HFFc6 (cell line): Measurements from ENCODE around the gene NDUFB10. TPM values are rescaled to one million over a fixed set of nuclear protein-coding genes. Genes with fewer than 3 reads are reported as not detected.
A peak's percentile ranks its signal among the peaks of the same experiment; 100 is the strongest.

ENCODE experiments used
- DNase-seq: peaks from one replicate; pipeline ENCODE4 v3.0.0-alpha.2; 2018
- H3K27ac Mint-ChIP-seq: 2 replicates; pipeline ENCODE4 v1.8.0; 2020; ENCODE audit warnings: mild to moderate bottlenecking, mixed read lengths
- H3K27me3 Mint-ChIP-seq: 2 replicates; pipeline ENCODE4 v1.8.0; 2021; ENCODE audit warnings: mild to moderate bottlenecking, moderate library complexity, mixed read lengths; ENCODE audit not compliant: insufficient read depth
- H3K36me3 Mint-ChIP-seq: 2 replicates; pipeline ENCODE4 v1.8.0; 2021; ENCODE audit warnings: low read depth, mixed read lengths
- H3K4me1 Mint-ChIP-seq: 2 replicates; pipeline ENCODE4 v1.8.0; 2020; ENCODE audit warnings: low read depth, mixed read lengths
- H3K4me3 Mint-ChIP-seq: 2 replicates; pipeline ENCODE4 v1.8.0; 2020; ENCODE audit warnings: mild to moderate bottlenecking, moderate library complexity, mixed read lengths
- H3K9me3 Mint-ChIP-seq: 2 replicates; pipeline ENCODE4 v1.8.0; 2020; ENCODE audit warnings: mild to moderate bottlenecking, mixed read lengths
- total RNA-seq, 6 experiments: library from RNA; stranded (reverse); fragmentation: NEBNext Ultra II Directional; extraction: Animal tissue kit (Norgen Biotek cat#: 25700); gene quantifications; 2 replicates in 1 of 6; 3 replicates in 5 of 6; pipeline ENCODE4 v1.2.3, GENCODE V29; 2021
- TF ChIP-seq, protein P1 (sequence below): fragments of 200-600 bp; sonication (generic); IDR thresholded peaks from 2 replicates; pipeline ENCODE4 v1.5.0; 2021; ENCODE audit warnings: antibody characterized with exemption, mild to moderate bottlenecking

NDUFB10 gene
- total RNA-seq, 6 experiments from 2014 or later = 146 to 190 (median 173) TPM

DNA sequence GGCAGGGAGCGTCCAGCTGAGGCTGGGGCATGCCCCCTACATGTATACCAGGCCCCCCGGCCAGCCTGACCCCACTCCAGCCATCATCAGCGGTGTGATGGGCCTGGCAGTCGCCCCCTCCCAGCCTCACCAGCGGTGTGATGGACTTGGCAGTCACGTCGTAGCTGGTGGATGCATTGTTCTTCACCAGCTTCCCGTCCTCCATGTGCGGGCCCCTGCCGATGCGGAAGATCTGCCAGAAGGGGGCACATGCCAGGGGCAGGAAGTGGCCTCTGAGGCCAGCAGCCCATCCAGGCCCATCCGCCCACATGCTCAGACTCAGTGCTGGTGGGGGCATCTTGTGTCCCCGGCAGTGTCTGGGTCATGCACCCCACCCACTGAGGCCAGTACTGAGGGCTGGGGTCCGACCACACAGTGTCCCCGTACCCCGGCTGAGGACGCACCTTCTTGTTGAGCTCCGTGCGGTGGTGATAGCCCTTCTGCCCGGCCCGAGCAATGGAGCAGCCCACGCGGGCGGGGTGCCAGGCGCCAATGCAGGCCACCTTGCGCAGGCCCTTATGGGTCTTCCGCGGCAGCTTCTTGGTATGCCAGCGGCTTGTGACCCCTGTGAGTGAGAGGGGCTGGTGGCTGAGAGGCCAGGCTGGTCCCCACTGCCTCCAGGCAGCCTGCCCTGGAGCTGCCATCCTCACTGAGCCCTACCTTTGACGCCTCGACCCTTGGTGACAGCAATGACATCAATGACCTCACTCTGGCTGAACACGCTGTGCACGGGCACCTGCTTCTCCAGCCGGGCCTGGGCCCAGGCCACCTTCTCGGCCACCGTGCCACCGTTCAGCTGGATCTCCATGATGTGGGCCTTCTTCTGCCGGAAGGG lies 12.6 kb upstream of the NDUFB10 start:
- H3K27me3 Mint-ChIP-seq = peaks cover 9% of the 10 kb centered on the region
- TF ChIP-seq, protein P1, sequence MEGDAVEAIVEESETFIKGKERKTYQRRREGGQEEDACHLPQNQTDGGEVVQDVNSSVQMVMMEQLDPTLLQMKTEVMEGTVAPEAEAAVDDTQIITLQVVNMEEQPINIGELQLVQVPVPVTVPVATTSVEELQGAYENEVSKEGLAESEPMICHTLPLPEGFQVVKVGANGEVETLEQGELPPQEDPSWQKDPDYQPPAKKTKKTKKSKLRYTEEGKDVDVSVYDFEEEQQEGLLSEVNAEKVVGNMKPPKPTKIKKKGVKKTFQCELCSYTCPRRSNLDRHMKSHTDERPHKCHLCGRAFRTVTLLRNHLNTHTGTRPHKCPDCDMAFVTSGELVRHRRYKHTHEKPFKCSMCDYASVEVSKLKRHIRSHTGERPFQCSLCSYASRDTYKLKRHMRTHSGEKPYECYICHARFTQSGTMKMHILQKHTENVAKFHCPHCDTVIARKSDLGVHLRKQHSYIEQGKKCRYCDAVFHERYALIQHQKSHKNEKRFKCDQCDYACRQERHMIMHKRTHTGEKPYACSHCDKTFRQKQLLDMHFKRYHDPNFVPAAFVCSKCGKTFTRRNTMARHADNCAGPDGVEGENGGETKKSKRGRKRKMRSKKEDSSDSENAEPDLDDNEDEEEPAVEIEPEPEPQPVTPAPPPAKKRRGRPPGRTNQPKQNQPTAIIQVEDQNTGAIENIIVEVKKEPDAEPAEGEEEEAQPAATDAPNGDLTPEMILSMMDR = 0 out of 2 replicates have a peak, but pooled peaks have one; percentile 17
- H3K4me3 Mint-ChIP-seq = no peak overlapping the region
- H3K4me1 Mint-ChIP-seq = peaks cover 4% of the 10 kb centered on the region
- no peaks in the 10 kb centered on the region for H3K36me3 Mint-ChIP-seq
- no peak overlapping the region for H3K27ac Mint-ChIP-seq
- H3K9me3 Mint-ChIP-seq = no peaks in the 10 kb centered on the region
- DNase-seq = no peak

DNA sequence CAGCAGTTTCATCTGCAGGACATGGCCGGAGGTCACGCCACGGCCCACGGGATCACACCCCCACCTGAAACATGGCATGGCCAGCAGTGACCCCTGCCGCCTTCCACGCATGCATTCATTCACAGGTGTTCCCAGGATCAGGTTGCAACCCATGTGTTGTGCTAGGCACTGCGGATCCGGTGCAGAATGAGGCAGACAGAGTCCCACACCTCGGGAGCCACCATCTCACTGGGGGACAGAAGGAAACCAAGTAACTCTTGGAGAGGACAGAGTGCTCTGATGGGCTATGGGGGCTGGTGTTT lies 12.0 kb upstream of the NDUFB10 start:
- TF ChIP-seq, protein P1 = no peak
- H3K4me3 Mint-ChIP-seq = no peak overlapping the region
- H3K4me1 Mint-ChIP-seq = no peaks in the 10 kb centered on the region
- peaks cover 9% of the 10 kb centered on the region for H3K27me3 Mint-ChIP-seq
- no peak overlapping the region for H3K27ac Mint-ChIP-seq
- no peaks in the 10 kb centered on the region for H3K36me3 Mint-ChIP-seq
- DNase-seq = no peak
- H3K9me3 Mint-ChIP-seq = no peaks in the 10 kb centered on the region

DNA sequence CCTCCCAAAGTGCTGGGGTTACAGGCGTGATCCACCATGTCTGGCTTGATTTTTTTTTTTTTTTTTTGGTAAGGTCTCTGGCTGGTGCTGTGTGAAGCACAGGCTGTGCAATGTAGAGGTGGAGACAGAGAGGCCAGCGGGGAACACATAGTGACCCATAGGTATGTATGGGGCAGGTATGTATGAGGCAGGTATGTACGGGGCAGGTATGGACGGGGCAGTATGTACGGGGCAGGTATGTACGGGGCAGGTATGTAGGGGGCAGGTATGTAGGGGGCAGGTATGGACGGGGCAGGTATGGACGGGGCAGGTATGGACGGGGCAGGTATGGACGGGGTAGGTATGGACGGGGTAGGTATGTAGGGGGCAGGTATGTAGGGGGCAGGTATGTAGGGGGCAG lies 9.8 kb upstream of the NDUFB10 start:
- H3K27me3 Mint-ChIP-seq = peaks cover 7% of the 10 kb centered on the region
- DNase-seq = no peak
- no peaks in the 10 kb centered on the region for H3K36me3 Mint-ChIP-seq
- TF ChIP-seq, protein P1 = no peak
- no peaks in the 10 kb centered on the region for H3K9me3 Mint-ChIP-seq
- no peaks in the 10 kb centered on the region for H3K4me1 Mint-ChIP-seq
- no peak overlapping the region for H3K27ac Mint-ChIP-seq
- no peak overlapping the region for H3K4me3 Mint-ChIP-seq

DNA sequence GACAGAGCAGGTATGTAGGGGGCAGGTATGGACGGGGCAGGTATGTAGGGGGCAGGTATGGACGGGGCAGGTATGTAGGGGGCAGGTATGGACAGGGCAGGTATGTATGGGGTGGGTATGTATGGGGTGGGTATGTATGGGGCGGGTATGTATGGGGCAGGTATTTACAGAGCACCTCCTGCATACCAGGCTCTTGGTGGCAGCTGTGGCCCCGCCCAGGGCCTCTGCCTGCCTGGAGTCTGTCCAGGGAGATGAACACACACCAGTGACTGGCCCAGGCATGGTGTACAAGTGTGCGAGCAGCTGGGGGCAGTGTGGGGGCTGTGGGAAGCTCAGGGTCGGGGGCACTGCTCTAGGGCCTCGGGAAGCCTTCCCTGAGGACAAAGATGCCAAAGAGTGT lies 9.3 kb upstream of the NDUFB10 start:
- TF ChIP-seq, protein P1 = no peak

DNA sequence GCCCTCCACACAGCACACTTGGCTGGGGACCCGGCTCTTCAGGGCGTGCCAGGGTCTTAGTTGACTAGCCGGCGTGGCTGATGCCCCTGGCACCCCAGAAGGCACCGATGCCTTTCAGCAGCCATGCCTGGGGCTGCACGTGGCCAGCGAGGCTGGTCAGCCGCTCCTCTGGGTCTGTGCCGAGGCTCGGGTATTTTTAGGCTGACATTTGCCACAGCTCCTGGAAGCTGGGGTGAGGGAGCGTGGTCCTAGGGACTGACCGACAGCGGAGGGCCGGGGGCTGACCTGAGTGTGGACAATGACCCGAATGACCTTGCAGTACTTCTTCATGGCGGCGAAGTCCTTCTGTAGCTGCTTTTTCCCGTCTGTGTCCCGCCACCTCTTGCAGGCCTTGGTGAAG lies 8.8 kb upstream of the NDUFB10 start:
- Mint-ChIP-seq H3K27me3 (peaks cover 10% of the 10 kb centered on the region), H3K27ac (no peak overlapping the region), H3K4me1 (no peaks in the 10 kb centered on the region), H3K4me3 (no peak overlapping the region), H3K9me3 (no peaks in the 10 kb centered on the region), H3K36me3 (no peaks in the 10 kb centered on the region)
- no peak for DNase-seq
- TF ChIP-seq, protein P1 = no peak

More for the DNA sequence above, 9.3 kb upstream of the NDUFB10 start:
- no peak overlapping the region for H3K4me3 Mint-ChIP-seq
- H3K4me1 Mint-ChIP-seq = no peaks in the 10 kb centered on the region
- DNase-seq = no peak
- no peaks in the 10 kb centered on the region for H3K36me3 Mint-ChIP-seq
- no peaks in the 10 kb centered on the region for H3K9me3 Mint-ChIP-seq
- H3K27me3 Mint-ChIP-seq = peaks cover 9% of the 10 kb centered on the region
- H3K27ac Mint-ChIP-seq = no peak overlapping the region
